Vagina (tissue), 2 donors: ENCODE results near the gene CBX7.

Experiments
- CTCF ChIP-seq, 3 experiments: fragments of 450-650 bp in 2 of 3; fragments of 200-600 bp in 1 of 3; sonication (generic) in 1 of 3; IDR thresholded peaks; one replicate each; pipeline ENCODE4 v1.5.1; 2017 to 2019; ENCODE audit warnings: antibody characterized with exemption in 3 of 3, mild to moderate bottlenecking in 2 of 3, moderate library complexity in 2 of 3
- POLR2AphosphoS5 ChIP-seq, 2 donors: sonication (generic); formaldehyde crosslinking; IDR thresholded peaks; one replicate each; pipeline ENCODE4 v1.9.0; 2017; ENCODE audit warnings: antibody characterized with exemption in 2 of 2, mild to moderate bottlenecking in 2 of 2, low read depth in 1 of 2; ENCODE audit not compliant: insufficient read depth in 1 of 2

GRCh38 chr22:39084666-39085065 is 67.8 kb downstream of the CBX7 start:
- TF ChIP-seq CTCF (IDR thresholded peaks at IDR 0.05), result no peak
- TF ChIP-seq POLR2AphosphoS5 (IDR thresholded peaks at IDR 0.05; ENCODE audit: insufficient read depth in 1 of 2, low read depth in 1 of 2), result no peak
